ENCODE results near the gene CES1.

DNA sequence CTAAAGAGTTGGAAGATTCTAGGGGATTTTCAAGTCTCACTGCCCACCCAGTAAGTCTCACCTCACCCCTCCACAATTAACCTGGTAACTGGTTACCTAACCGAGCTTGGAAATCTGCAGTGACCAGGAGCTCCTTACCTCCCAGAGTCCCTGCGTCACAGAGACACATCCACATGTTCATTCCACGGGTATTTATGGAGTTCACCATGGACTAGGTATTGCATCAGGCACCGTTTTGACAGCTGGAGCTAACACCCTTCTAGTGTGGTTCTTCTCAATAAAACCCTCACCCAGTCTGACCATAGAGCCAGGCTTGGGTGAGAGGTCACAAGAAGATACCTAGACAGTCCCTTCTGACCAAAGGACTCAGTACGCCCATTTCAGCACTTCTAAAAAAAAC lies 40.2 kb upstream of the CES1 start:
- TF ChIP-seq YY1 (IDR thresholded peaks at IDR 0.05; ENCODE audit: low read depth) (no peak), EP300 (IDR thresholded peaks at IDR 0.05; ENCODE audit: borderline replicate concordance) (no peak), USF1 (IDR thresholded peaks at IDR 0.05) (no peak), TAF1 (IDR thresholded peaks at IDR 0.05; ENCODE audit: low read depth) (no peak), CEBPB (IDR thresholded peaks at IDR 0.05) (no peak), RAD21 (IDR thresholded peaks at IDR 0.05; ENCODE audit: low read depth) (no peak), TEAD4 (IDR thresholded peaks at IDR 0.05) (no peak), FOXM1 (IDR thresholded peaks at IDR 0.05; ENCODE audit: borderline replicate concordance, low read depth) (no peak)
- TF ChIP-seq, protein P1, sequence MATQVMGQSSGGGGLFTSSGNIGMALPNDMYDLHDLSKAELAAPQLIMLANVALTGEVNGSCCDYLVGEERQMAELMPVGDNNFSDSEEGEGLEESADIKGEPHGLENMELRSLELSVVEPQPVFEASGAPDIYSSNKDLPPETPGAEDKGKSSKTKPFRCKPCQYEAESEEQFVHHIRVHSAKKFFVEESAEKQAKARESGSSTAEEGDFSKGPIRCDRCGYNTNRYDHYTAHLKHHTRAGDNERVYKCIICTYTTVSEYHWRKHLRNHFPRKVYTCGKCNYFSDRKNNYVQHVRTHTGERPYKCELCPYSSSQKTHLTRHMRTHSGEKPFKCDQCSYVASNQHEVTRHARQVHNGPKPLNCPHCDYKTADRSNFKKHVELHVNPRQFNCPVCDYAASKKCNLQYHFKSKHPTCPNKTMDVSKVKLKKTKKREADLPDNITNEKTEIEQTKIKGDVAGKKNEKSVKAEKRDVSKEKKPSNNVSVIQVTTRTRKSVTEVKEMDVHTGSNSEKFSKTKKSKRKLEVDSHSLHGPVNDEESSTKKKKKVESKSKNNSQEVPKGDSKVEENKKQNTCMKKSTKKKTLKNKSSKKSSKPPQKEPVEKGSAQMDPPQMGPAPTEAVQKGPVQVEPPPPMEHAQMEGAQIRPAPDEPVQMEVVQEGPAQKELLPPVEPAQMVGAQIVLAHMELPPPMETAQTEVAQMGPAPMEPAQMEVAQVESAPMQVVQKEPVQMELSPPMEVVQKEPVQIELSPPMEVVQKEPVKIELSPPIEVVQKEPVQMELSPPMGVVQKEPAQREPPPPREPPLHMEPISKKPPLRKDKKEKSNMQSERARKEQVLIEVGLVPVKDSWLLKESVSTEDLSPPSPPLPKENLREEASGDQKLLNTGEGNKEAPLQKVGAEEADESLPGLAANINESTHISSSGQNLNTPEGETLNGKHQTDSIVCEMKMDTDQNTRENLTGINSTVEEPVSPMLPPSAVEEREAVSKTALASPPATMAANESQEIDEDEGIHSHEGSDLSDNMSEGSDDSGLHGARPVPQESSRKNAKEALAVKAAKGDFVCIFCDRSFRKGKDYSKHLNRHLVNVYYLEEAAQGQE (IDR thresholded peaks at IDR 0.05; ENCODE audit: low read depth), result no peak
- TF ChIP-seq, protein P2, sequence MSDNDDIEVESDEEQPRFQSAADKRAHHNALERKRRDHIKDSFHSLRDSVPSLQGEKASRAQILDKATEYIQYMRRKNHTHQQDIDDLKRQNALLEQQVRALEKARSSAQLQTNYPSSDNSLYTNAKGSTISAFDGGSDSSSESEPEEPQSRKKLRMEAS (IDR thresholded peaks at IDR 0.05), result no peak

Data from Ishikawa (cell line).